ENCODE results near the gene KIF26B. TPM values are rescaled to one million over a fixed set of nuclear protein-coding genes. Genes with fewer than 3 reads are reported as not detected.

The KIF26B gene
- polyA plus RNA-seq, 2 of the 4 experiments (the other 2 are of a cell fraction) = 0.01 to 0.04 TPM

- no peak for TF ChIP-seq ZC3H11A (IDR thresholded peaks at IDR 0.05)
- TF ChIP-seq MAZ (IDR thresholded peaks at IDR 0.05; ENCODE audit: borderline replicate concordance, low read depth, low read length) = no peak
- TF ChIP-seq USF2 (IDR thresholded peaks at IDR 0.05) = no peak
These were observed 177.3 kb downstream of the KIF26B start (continued) for GRCh38 chr1:245332085-245332484.

GRCh38 chr1:245332513-245332912 lies 177.7 kb downstream of the KIF26B start:
- CTCF ChIA-PET = no interaction called here
- no peak overlapping the region for H3K27ac ChIP-seq
- H3K9me3 ChIP-seq = no peaks in the 10 kb centered on the region
- no peak overlapping the region for H3K4me3 ChIP-seq
- no peak overlapping the region for H3K4me2 ChIP-seq
- no peak for DNase-seq (ENCODE audit: low read depth in 1 of 2, low spot score in 1 of 2)
- H3K4me1 ChIP-seq = no peaks in the 10 kb centered on the region
- no peak for FAIRE-seq
- POLR2A ChIA-PET = no interaction called here
- TF ChIP-seq TP53 (CRISPR knock-in tag; IDR thresholded peaks at IDR 0.05) (no peak), ZNF302 (CRISPR knock-in tag; IDR thresholded peaks at IDR 0.05) (no peak), EHF (CRISPR knock-in tag; IDR thresholded peaks at IDR 0.05) (no peak), HOXA7 (CRISPR knock-in tag; IDR thresholded peaks at IDR 0.05) (no peak), USF2 (IDR thresholded peaks at IDR 0.05) (no peak), RNF2 (IDR thresholded peaks at IDR 0.05; ENCODE audit: borderline replicate concordance, low read depth) (no peak), HES2 (IDR thresholded peaks at IDR 0.05) (no peak), SMC3 (IDR thresholded peaks at IDR 0.05) (no peak), POLR2A (IDR thresholded peaks at IDR 0.05; ENCODE audit: low read length) (no peak), E2F6 (IDR thresholded peaks at IDR 0.05; ENCODE audit: borderline replicate concordance, low read depth) (no peak), GATA3 (IDR thresholded peaks at IDR 0.05; ENCODE audit: borderline replicate concordance) (no peak), MAFK (IDR thresholded peaks at IDR 0.05; ENCODE audit: partially characterized antibody) (no peak), NR3C1 (IDR thresholded peaks at IDR 0.05) (no peak), HOXB13 (CRISPR knock-in tag; IDR thresholded peaks at IDR 0.05; ENCODE audit: low read depth) (no peak), ESRRA (IDR thresholded peaks at IDR 0.05; ENCODE audit: borderline replicate concordance, low read length) (no peak)
- ATAC-seq = no peak
- WGBS (ENCODE audit: missing lambda C conversion rate) = 33% methylated on average over 6 of the region's 6 CpGs

GRCh38 chr1:245334235-245334634 lies 179.4 kb downstream of the KIF26B start:
- FAIRE-seq (no peak), ATAC-seq (no peak), DNase-seq (ENCODE audit: low read depth in 1 of 2, low spot score in 1 of 2) (no peak)
- Histone ChIP-seq H3K4me3 (no peak overlapping the region), H3K4me2 (no peak overlapping the region), H3K4me1 (no peaks in the 10 kb centered on the region), H3K27ac (no peak overlapping the region), H3K9me3 (no peaks in the 10 kb centered on the region)
- no peak for TF ChIP-seq ZSCAN20 (CRISPR knock-in tag; IDR thresholded peaks at IDR 0.05)
- no peak for TF ChIP-seq ZFP36 (IDR thresholded peaks at IDR 0.05; ENCODE audit: borderline replicate concordance, partially characterized antibody)
- TF ChIP-seq ZC3H11A (IDR thresholded peaks at IDR 0.05) = no peak
- TF ChIP-seq HOXB13 (CRISPR knock-in tag; IDR thresholded peaks at IDR 0.05; ENCODE audit: low read depth) = no peak
- TF ChIP-seq NR3C1 (IDR thresholded peaks at IDR 0.05) = no peak
- TF ChIP-seq HES2 (IDR thresholded peaks at IDR 0.05) = no peak
- no peak for TF ChIP-seq SMC3 (IDR thresholded peaks at IDR 0.05)
- ChIA-PET CTCF (no interaction called here), POLR2A (no interaction called here)
- WGBS (ENCODE audit: missing lambda C conversion rate) = 55% methylated on average over 3 of the region's 4 CpGs

GRCh38 chr1:245334827-245335490 lies 180.2 kb downstream of the KIF26B start:
- ChIA-PET CTCF (interaction anchor here (0.6 kb wide), 1 partner anchor 733 kb away, joined by 3 read pairs; no protein-coding TSS in a partner anchor), POLR2A (no interaction called here)
- H3K27ac ChIP-seq = no peak overlapping the region
- H3K4me1 ChIP-seq = no peaks in the 10 kb centered on the region
- H3K9me3 ChIP-seq = no peaks in the 10 kb centered on the region
- no peak for FAIRE-seq
- H3K4me2 ChIP-seq = no peak overlapping the region
- H3K4me3 ChIP-seq = no peak overlapping the region
- WGBS (ENCODE audit: missing lambda C conversion rate) = 54% methylated on average over 9 of the region's 9 CpGs
- no peak for DNase-seq (ENCODE audit: low read depth in 1 of 2, low spot score in 1 of 2)
- ATAC-seq = no peak
- TF ChIP-seq CTCF (IDR thresholded peaks at IDR 0.05) (no peak), ZFP36 (IDR thresholded peaks at IDR 0.05; ENCODE audit: borderline replicate concordance, partially characterized antibody) (no peak), E2F6 (IDR thresholded peaks at IDR 0.05; ENCODE audit: borderline replicate concordance, low read depth) (no peak), FOXS1 (CRISPR knock-in tag; IDR thresholded peaks at IDR 0.05) (no peak), PBX3 (IDR thresholded peaks at IDR 0.05) (no peak), FOSB (CRISPR knock-in tag; IDR thresholded peaks at IDR 0.05) (no peak), CBX2 (IDR thresholded peaks at IDR 0.05; ENCODE audit: borderline replicate concordance, low read depth) (no peak), RNF2 (IDR thresholded peaks at IDR 0.05; ENCODE audit: borderline replicate concordance, low read depth) (no peak), FOSL2 (IDR thresholded peaks at IDR 0.05) (no peak), FOSL2 (CRISPR knock-in tag; IDR thresholded peaks at IDR 0.05) (no peak)

Measured in A549 (cell line).